Vagina (tissue), 2 donors: ENCODE data around the gene DAB2IP.

ENCODE experiments used
- POLR2A ChIP-seq, 2 donors: fragments of 450-650 bp; IDR thresholded peaks; one replicate each; pipeline ENCODE4 v1.6.1; 2017; ENCODE audit warnings: antibody characterized with exemption in 2 of 2, mild to moderate bottlenecking in 2 of 2, moderate library complexity in 2 of 2
- POLR2AphosphoS5 ChIP-seq, 2 donors: sonication (generic); formaldehyde crosslinking; IDR thresholded peaks; one replicate each; pipeline ENCODE4 v1.9.0; 2017; ENCODE audit warnings: antibody characterized with exemption in 2 of 2, mild to moderate bottlenecking in 2 of 2, low read depth in 1 of 2; ENCODE audit not compliant: insufficient read depth in 1 of 2
- TF ChIP-seq, protein P1 (sequence below), 3 experiments: fragments of 450-650 bp in 2 of 3; fragments of 200-600 bp in 1 of 3; sonication (generic) in 1 of 3; IDR thresholded peaks; one replicate each; pipeline ENCODE4 v1.5.1; 2017 to 2019; ENCODE audit warnings: antibody characterized with exemption in 3 of 3, mild to moderate bottlenecking in 2 of 3, moderate library complexity in 2 of 3

DNA sequence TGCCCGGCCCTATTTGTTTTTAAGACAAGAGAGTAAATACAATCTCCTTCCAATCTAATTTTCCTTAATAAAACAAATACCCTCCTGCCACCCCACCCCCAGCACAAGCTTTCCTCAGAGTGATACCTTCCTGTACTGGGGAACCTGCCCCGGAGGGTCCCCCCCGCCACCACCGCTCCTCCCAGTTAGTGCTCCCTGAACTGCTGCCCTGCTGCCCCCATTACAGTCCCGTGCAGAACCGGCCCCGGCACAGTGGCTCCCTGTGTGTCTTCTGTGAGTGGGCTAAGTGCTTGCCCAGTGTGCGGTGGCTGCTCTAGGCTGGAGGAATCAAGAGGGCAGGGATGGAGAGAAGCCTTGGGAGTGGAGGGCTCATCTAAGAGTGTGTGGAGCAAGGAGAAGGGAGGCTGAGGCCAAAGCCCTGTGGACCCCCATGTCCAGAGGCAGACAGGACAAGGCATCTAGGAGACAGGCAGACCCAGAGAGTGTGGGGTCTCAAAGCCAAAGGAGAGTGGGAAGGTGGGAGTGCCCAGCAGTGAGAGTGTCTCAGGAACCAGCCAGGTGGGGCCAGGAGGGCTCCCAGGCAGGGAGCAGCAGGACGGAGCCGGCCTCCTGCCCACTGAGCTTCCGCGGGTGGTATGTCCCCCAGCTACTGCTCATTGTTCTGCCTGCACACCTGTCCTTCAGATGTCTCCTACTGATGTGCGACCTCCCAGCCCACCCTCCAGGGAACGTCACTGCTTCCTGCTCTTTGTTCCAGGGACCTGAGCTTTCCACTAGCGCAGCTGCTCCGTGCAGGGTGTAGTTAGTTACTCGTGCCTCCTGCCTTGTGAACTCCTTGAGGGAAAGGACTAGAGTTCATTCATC is 129.0 kb downstream of the DAB2IP start:
- TF ChIP-seq, protein P1, sequence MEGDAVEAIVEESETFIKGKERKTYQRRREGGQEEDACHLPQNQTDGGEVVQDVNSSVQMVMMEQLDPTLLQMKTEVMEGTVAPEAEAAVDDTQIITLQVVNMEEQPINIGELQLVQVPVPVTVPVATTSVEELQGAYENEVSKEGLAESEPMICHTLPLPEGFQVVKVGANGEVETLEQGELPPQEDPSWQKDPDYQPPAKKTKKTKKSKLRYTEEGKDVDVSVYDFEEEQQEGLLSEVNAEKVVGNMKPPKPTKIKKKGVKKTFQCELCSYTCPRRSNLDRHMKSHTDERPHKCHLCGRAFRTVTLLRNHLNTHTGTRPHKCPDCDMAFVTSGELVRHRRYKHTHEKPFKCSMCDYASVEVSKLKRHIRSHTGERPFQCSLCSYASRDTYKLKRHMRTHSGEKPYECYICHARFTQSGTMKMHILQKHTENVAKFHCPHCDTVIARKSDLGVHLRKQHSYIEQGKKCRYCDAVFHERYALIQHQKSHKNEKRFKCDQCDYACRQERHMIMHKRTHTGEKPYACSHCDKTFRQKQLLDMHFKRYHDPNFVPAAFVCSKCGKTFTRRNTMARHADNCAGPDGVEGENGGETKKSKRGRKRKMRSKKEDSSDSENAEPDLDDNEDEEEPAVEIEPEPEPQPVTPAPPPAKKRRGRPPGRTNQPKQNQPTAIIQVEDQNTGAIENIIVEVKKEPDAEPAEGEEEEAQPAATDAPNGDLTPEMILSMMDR (IDR thresholded peaks at IDR 0.05), result no peak
- no peak for TF ChIP-seq POLR2A (IDR thresholded peaks at IDR 0.05)
- no peak for TF ChIP-seq POLR2AphosphoS5 (IDR thresholded peaks at IDR 0.05; ENCODE audit: insufficient read depth in 1 of 2, low read depth in 1 of 2)
